PC-3 (cell line): ENCODE data around the gene SLC12A5. TPM values are rescaled to one million over a fixed set of nuclear protein-coding genes. Genes with fewer than 3 reads are reported as not detected.

ENCODE experiments used
- ATAC-seq: fragments of 200-7000 bp; cut with Tn5 transposase; 2 replicates; pipeline ENCODE4 v1.9.1; 2020; ENCODE audit warnings: mild to moderate bottlenecking, moderate library complexity
- BruUV-seq: library from RNA; stranded (reverse); fragments of 400-500 nt; replicated peaks from 2 replicates; lab custom pipeline; 2021; lab: Mats Ljungman, UMichigan
- CTCF ChIA-PET: fragments of 300-600 bp; sonication (Branson Sonifier 250); formaldehyde crosslinking; loops from one replicate; lab custom pipeline; 2022; ENCODE audit warnings: antibody characterized with exemption; lab: Charles Lee
- POLR2A ChIA-PET: fragments of 300-600 bp; sonication (Branson Sonifier 250); formaldehyde crosslinking; loops from one replicate; lab custom pipeline; 2022; ENCODE audit warnings: antibody characterized with exemption; ENCODE audit not compliant: unreplicated experiment; lab: Charles Lee
- DNase-seq: peaks from one replicate; pipeline ENCODE4 v3.0.0-alpha.2; 2015
- H2AFZ ChIP-seq: fragments of 300-600 bp; sonication (generic); 2 replicates; pipeline ENCODE4 v1.6.0; 2016; ENCODE audit warnings: antibody characterized with exemption, low read length
- H3F3A ChIP-seq: fragments of 300-600 bp; sonication (generic); one replicate; pipeline ENCODE4 v1.6.0; 2017; ENCODE audit warnings: antibody characterized with exemption, low read length, control low read depth, mild to moderate bottlenecking; ENCODE audit not compliant: unreplicated experiment
- H3K27ac ChIP-seq: fragments of 300-600 bp; sonication (generic); 2 replicates; pipeline ENCODE4 v1.5.1; 2016; ENCODE audit warnings: mild to moderate bottlenecking, low read length
- H3K27me3 ChIP-seq: fragments of 300-600 bp; sonication (generic); 2 replicates; pipeline ENCODE4 v1.6.1; 2016; ENCODE audit warnings: low read length, mixed read lengths
- H3K36me3 ChIP-seq: fragments of 300-600 bp; sonication (generic); 2 replicates; pipeline ENCODE4 v1.6.1; 2016; ENCODE audit warnings: low read depth, mixed run types, low read length, mixed read lengths
- H3K4me1 ChIP-seq: fragments of 300-600 bp; sonication (generic); 2 replicates; pipeline ENCODE4 v1.5.1; 2016; ENCODE audit warnings: low read length; ENCODE audit not compliant: insufficient read depth
- H3K4me2 ChIP-seq: fragments of 300-600 bp; sonication (generic); 2 replicates; pipeline ENCODE4 v1.6.0; 2016; ENCODE audit warnings: low read length
- H3K4me3 ChIP-seq: fragments of 300-600 bp; sonication (generic); 2 replicates; pipeline ENCODE4 v1.5.1; 2016; ENCODE audit warnings: mild to moderate bottlenecking, low read length, mixed read lengths
- H3K79me2 ChIP-seq: fragments of 300-600 bp; sonication (generic); 2 replicates; pipeline ENCODE4 v1.6.1; 2017; ENCODE audit warnings: low read length, mixed read lengths
- H3K9ac ChIP-seq: fragments of 300-600 bp; sonication (generic); 2 replicates; pipeline ENCODE4 v1.6.0; 2016; ENCODE audit warnings: mild to moderate bottlenecking, low read length
- H3K9me2 ChIP-seq: fragments of 300-600 bp; sonication (generic); replicated peaks from 2 replicates; pipeline ENCODE4 v1.6.1; 2016; ENCODE audit warnings: mixed run types, low read length, mixed read lengths
- H3K9me3 ChIP-seq: fragments of 300-600 bp; sonication (generic); 2 replicates; pipeline ENCODE4 v1.6.1; 2016; ENCODE audit warnings: low read length, mixed read lengths
- H4K20me1 ChIP-seq: fragments of 300-600 bp; sonication (generic); 2 replicates; pipeline ENCODE4 v1.6.1; 2016; ENCODE audit warnings: low read length, mixed read lengths
- CTCF ChIP-seq: fragments of 300-600 bp; sonication (generic); conservative IDR thresholded peaks from 2 replicates; pipeline ENCODE4 v1.5.1; 2017; ENCODE audit warnings: antibody characterized with exemption, low read depth, mild to moderate bottlenecking, low read length
- EZH2 ChIP-seq: fragments of 300-600 bp; sonication (generic); IDR thresholded peaks from one replicate; pipeline ENCODE4 v1.6.1; 2017; ENCODE audit warnings: antibody characterized with exemption, mild to moderate bottlenecking, low read length; ENCODE audit not compliant: unreplicated experiment
- EZH2phosphoT487 ChIP-seq: fragments of 300-600 bp; sonication (generic); IDR thresholded peaks from 2 replicates; pipeline ENCODE4 v1.6.1; 2018; ENCODE audit warnings: mild to moderate bottlenecking, antibody characterized with exemption, low read length, borderline replicate concordance
- intact Hi-C: fragments of 100-400 bp; cut with micrococcal nuclease; formaldehyde crosslinking; loops from 2 replicates; pipeline ENCODE4 v1.9.0; 2023
- total RNA-seq: library from RNA; depleted of rRNA; stranded (reverse); fragments of >200 nt; gene quantifications from 2 replicates; pipeline ENCODE4 v1.2.3, GENCODE V29; 2014

SLC12A5 gene
- total RNA-seq, 1 experiment from 2014 or later: 2.4 TPM

DNA sequence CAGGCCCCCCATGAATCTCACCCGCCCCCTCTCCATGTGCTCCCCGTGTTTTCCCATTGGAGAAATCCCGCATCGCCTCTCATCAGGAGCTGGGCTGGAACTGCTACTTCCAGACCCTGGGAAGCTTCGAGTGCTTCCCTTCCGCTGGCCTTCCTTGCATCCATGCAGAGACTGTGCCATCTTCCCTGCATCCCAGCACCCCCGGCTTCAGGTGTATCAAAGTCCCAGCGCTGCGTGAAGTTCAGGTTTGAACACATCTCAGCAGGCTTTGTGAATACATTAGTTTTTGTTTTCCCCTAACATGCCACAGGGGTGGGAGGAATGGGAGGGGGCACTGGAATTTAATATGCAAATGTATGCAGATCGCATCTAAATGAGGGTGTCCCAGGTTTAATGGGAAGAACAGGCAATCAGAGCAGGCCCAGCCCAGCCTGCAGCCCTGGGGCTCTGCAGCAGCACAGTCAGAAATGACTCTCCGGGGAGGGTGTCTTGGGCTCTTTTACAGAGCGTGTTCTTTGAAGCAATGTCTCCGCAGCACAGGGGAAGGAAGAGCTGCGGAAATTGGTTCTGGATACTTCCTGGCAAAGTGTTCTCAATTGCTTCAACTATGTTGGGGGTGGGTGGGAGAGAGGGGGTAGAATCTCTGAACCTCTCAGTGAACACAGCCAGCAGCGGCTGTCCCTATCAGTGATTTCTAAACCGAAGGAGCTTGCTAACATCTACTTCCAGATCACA is 28.6 kb upstream of the SLC12A5 start:
- no peak overlapping the region for H3K4me3 ChIP-seq
- no peaks in the 10 kb centered on the region for H3K9me2 ChIP-seq
- ATAC-seq (no peak), DNase-seq (no peak)
- no peaks in the 10 kb centered on the region for H3F3A ChIP-seq
- no peak for TF ChIP-seq EZH2phosphoT487
- TF ChIP-seq CTCF: no peak
- TF ChIP-seq EZH2: no peak
- no peaks in the 10 kb centered on the region for H4K20me1 ChIP-seq
- H3K27me3 ChIP-seq: no peaks in the 10 kb centered on the region
- H3K79me2 ChIP-seq: no peaks in the 10 kb centered on the region
- BruUV-seq: no TSS peak
- ChIA-PET CTCF (no interaction called here), POLR2A (no interaction called here)
- intact Hi-C loops: no loop called here
- no peaks in the 10 kb centered on the region for H3K9me3 ChIP-seq
- no peak overlapping the region for H2AFZ ChIP-seq
- H3K4me1 ChIP-seq: peaks cover 19% of the 10 kb centered on the region
- H3K4me2 ChIP-seq: no peak overlapping the region
- no peaks in the 10 kb centered on the region for H3K36me3 ChIP-seq
- no peak overlapping the region for H3K27ac ChIP-seq
- H3K9ac ChIP-seq: no peak overlapping the region

GRCh38 chr20:46001498-46001897 is 27.5 kb upstream of the SLC12A5 start:
- POLR2A ChIA-PET: no interaction called here
- DNase-seq (no peak), ATAC-seq (no peak)
- CTCF ChIA-PET: interaction anchor here (0.7 kb wide), 1 partner anchor 14 kb away, joined by 5 read pairs; no protein-coding TSS in a partner anchor
- H3K9ac ChIP-seq: no peak overlapping the region
- no peaks in the 10 kb centered on the region for H3F3A ChIP-seq
- no peak overlapping the region for H2AFZ ChIP-seq
- H3K9me3 ChIP-seq: no peaks in the 10 kb centered on the region
- H3K27me3 ChIP-seq: no peaks in the 10 kb centered on the region
- no peaks in the 10 kb centered on the region for H3K9me2 ChIP-seq
- no peaks in the 10 kb centered on the region for H3K36me3 ChIP-seq
- intact Hi-C loops: no loop called here
- peaks cover 16% of the 10 kb centered on the region for H3K4me1 ChIP-seq
- no peak overlapping the region for H3K4me2 ChIP-seq
- no TSS peak for BruUV-seq
- H3K79me2 ChIP-seq: no peaks in the 10 kb centered on the region
- no peaks in the 10 kb centered on the region for H4K20me1 ChIP-seq
- TF ChIP-seq EZH2phosphoT487 (no peak), CTCF (no peak), EZH2 (no peak)
- no peak overlapping the region for H3K27ac ChIP-seq
- no peak overlapping the region for H3K4me3 ChIP-seq

- Histone ChIP-seq H3K4me3 (no peak overlapping the region), H3K79me2 (no peaks in the 10 kb centered on the region), H3K9ac (no peak overlapping the region), H3K27ac (no peak overlapping the region), H3K4me2 (no peak overlapping the region), H3K36me3 (no peaks in the 10 kb centered on the region), H4K20me1 (no peaks in the 10 kb centered on the region), H3K4me1 (peaks cover 16% of the 10 kb centered on the region), H3K27me3 (no peaks in the 10 kb centered on the region), H3K9me3 (no peaks in the 10 kb centered on the region), H3K9me2 (no peaks in the 10 kb centered on the region), H2AFZ (no peak overlapping the region), H3F3A (no peaks in the 10 kb centered on the region)
- no peak for DNase-seq
- intact Hi-C loops: no loop called here
- POLR2A ChIA-PET: no interaction called here
- CTCF ChIA-PET: interaction anchor here (0.7 kb wide), 1 partner anchor 15 kb away, joined by 5 read pairs; no protein-coding TSS in a partner anchor
- ATAC-seq: no peak
- TF ChIP-seq EZH2 (no peak), CTCF (no peak), EZH2phosphoT487 (no peak)
- BruUV-seq: no TSS peak
These were observed 27.0 kb upstream of the SLC12A5 start for GRCh38 chr20:46002008-46002407.
